Stimulated activated CD8-positive, alpha-beta memory T cell treated with anti-CD3 and anti-CD28 coated beads, Interleukin-15, amount 100 ng/mL, for 1 hour (primary cell): Measurements from ENCODE around the gene NRG3.

Source experiments
- DNase-seq: peaks from one replicate; pipeline ENCODE4 v3.0.0-alpha.2; 2020; ENCODE audit warnings: low read depth

Gene NRG3

GRCh38 chr10:81874875-81875466 is at the start of gene NRG3:
NRG3 (plus strand) TSS chr10:81875194.
- no peak for DNase-seq

DNA sequence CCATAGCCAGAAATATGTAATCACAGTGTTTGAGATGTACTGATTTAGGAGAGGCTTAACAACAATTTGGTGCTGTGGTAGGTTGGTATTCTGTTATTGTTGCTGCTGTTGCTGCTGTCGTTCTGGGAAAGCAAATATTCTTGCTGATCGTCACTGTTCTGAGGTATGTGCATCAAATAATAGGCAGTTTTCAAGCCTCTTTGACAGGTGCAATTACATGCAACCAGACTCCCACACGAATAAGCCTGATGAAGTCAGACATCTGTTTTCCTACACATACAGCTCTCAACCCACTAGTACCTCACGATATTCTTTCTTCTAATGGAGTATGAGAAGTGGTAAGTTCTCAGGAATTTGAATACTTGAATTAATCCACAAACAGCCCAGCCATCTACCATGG is 46.7 kb upstream of the NRG3 start:
- no peak for DNase-seq

DNA sequence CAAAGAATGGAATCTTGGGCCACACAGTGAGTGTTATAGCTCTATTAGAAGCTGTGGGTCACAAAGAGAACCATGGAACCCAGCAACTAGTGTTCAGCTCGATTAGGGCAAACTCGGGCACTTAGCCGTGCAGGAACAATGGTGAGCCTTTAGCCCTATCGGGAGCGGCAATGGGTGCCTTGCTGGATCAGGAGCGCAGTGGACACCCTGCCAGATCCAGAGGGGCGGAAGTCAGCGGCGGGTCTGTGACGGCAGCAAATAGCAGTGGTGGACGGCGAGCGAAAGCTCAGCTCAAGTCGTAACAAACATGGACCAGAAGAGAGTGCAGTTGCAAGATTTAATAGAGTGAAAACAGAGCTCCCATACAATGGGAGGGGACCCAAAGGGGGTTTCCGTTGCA is 43.9 kb upstream of the NRG3 start:
- DNase-seq, result no peak

GRCh38 chr10:81838950-81839349 is 36.0 kb upstream of the NRG3 start:
- DNase-seq, result no peak

DNA sequence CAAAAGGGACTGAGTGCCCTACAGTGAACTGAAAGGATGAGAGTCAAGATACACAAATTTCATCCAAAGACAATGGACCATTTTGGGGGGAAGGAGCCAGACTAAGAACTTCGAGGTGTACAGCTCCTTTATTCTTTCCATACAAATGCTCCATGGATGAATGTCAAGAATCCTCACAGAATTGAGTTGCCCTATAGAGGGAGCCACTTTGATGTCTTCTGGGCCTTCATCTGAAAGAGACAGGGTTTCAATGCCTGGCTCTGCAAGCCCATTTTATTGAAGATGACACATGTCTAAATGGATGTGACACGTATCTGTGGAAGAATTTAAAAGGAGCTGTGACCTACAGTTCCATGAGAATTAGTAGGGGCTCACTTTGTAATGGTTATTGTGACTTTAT is 32.0 kb upstream of the NRG3 start:
- no peak for DNase-seq

DNA sequence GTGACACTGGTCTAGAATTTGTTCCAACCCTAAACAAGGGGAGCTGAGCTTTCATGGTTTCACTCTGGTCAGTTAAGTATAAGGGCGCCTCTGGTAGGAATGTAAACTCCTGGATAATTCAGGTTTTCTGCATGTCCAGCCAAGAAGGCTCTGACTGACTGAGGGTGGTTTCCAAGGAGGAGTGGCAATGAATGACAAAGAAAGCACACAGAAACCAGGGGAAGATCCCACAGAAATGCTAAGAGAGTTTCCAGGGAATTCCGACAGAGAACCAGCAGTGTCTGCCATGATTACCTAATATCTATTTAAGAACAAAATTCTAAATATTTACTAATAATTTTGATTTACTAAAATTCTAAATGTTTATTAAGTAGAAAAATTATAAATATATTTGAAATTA is 27.3 kb upstream of the NRG3 start:
- DNase-seq, result no peak

- no peak for DNase-seq
Measured at GRCh38 chr10:81848514-81848913, 26.5 kb upstream of the NRG3 start.

GRCh38 chr10:81848931-81849330 is 26.1 kb upstream of the NRG3 start:
- DNase-seq, result no peak

- DNase-seq, result no peak
Measured at GRCh38 chr10:81862596-81862995, 12.4 kb upstream of the NRG3 start.

- no peak for DNase-seq
Measured at GRCh38 chr10:81863771-81864170, 11.2 kb upstream of the NRG3 start.

GRCh38 chr10:81865581-81865980 is 9.4 kb upstream of the NRG3 start:
- no peak for DNase-seq

- no peak for DNase-seq
Measured at GRCh38 chr10:81866753-81867152, 8.2 kb upstream of the NRG3 start.

GRCh38 chr10:81870472-81870871 is 4.5 kb upstream of the NRG3 start:
- DNase-seq, result no peak

DNA sequence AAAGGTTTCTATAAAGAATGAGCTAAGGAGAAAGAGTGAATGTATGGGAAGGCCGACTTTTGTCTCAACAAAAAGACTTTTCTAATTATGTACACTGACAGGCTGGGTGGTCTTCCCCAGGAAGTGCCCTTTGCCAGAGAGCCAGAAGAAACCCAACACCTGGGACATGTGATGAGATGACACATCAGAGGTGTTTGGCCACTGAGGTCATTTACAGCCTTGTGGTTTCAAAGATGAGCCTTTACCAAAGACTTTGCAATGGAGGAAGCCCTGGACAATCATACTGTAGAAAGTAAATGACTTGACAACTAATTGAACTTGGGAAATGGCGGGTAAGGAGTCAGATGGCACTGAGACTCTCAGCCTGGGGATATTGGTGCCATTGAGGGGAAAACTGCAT is 3.4 kb upstream of the NRG3 start:
- no peak for DNase-seq

DNA sequence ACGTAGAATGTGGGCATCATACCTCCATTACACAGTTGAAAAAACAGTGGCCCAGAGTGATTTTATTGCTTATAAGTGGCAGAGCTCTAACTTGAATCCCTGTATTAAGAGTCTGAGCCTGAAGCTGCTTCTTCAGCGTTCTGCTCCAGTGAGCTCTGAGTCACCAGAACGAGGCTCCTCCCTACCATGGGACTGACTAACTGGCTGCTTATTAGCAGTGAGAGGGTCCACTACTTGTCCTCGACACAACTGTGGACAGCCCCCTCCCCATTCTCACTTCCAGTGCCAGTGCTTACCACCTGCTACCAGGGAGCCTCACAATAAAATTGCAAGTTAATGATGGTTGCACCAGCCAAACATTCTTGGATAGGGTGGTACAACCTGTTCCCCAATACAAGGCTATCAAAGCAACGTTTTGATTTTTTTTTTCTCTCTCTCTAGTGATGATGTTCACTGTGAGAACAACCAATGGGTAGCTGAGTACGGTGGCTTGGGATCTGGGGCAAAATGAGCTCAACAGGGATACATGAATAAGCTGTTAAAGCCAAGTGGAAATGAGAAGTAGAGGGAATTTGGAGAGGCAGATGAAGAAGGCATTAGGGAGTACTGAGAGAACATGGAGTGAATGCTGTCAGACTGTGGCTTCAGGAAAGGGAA is 2.7 kb upstream of the NRG3 start:
- no peak for DNase-seq

DNA sequence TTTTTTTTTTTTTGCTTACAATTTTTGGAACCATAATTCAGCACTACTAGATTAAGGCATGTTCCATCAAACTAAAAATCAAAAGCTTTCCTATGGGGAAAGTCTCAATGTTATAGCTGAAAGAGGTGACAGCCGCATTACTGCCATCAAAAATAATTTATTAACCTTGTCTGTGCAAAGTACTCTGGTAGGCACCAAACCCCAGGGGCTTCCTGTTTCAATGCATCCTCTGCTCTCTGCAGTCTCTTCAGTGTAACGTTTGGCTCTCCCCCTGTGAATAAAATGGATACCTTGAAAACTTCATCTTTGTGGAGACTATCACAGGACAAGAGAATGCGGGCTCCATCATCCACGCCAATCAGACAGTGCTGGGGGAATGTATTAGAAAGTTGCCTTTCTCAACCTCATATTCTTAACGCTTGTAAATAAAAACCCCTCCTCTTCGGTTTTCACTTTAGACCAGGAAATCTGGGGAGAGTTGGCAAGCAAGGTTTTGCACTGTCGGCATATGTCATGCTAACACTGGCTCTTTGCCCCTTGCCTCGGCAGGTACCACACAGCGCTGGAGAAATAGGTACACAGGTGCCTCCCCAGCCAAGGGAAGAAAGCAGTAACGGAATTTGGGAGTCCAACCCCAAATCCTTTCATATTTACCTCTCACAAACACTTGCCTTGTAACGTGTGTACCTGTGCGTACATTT is 1.6 kb upstream of the NRG3 start:
- no peak for DNase-seq

- DNase-seq, result no peak
Measured at GRCh38 chr10:81873932-81874816, 820 bp upstream of the NRG3 start.

DNA sequence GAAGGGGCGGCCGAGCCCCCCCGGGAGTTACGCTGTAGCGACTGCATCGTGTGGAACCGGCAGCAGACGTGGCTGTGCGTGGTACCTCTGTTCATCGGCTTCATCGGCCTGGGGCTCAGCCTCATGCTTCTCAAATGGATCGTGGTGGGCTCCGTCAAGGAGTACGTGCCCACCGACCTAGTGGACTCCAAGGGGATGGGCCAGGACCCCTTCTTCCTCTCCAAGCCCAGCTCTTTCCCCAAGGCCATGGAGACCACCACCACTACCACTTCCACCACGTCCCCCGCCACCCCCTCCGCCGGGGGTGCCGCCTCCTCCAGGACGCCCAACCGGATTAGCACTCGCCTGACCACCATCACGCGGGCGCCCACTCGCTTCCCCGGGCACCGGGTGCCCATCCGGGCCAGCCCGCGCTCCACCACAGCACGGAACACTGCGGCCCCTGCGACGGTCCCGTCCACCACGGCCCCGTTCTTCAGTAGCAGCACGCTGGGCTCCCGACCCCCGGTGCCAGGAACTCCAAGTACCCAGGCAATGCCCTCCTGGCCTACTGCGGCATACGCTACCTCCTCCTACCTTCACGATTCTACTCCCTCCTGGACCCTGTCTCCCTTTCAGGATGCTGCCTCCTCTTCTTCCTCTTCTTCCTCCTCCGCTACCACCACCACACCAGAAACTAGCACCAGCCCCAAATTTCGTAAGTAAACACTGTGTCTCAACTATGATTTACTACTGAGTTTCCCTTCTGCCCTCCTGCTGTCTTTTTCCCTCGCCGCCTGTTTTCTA is 666 bp downstream of the NRG3 start:
- DNase-seq, result no peak

DNA sequence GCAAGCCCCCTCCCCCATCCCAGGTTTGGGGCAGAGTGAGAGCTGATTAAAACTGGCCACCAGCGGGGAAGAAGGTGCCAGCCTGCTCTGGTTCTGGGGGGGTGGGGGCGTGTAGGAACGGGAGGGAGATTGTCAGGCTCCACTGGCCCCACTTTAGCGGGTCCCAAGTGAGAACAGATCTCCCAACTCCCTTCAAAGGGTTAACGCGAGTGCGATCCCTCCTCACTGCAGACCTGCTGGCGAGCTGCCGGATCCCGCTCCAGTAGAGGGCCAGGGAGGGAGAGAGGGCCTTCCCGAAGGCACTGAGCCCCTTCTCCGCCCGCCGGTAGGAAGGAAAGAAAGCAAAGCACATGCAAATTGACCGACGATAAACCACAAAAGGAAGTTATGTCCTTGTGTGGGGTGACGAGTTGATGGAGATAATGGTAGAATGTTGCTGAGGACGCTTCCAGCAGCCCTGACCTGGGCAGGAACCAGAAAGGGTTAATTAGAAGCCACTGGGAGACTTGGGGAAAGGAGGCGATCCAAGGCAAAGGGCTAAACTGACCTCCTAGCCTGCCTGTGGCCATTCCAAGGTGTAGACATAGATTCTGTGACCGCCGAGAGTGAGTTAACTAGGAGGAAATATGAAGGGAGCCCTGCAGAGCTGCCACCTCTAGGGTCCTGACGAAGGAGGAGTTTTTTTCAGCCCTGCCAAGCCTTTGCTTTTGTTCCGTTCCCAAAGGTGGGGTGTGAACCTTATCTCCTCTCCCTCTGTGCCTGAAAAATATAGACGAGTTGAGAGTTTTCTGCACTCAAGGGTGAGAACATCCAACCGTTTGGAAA is 1.5 kb downstream of the NRG3 start:
- DNase-seq, result no peak

DNA sequence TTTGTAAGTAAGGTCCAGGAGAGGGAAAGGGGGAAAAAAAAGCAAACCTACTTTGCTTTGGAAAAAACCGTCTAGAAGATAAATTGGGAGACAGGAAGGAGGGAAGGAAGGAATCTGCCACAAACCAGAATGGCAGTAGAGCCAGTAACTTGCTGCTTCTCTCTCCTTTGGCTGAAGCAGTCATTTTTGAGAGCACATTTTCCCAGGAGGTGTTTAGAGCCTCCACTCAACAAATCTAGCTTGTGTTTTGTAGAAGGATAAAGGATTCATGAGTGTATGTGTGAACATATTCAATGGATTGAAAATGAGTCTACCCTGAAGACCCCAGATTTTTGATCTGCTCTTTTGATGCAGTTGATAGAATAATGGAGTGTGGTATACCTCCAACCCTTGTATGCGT is 2.6 kb downstream of the NRG3 start:
- no peak for DNase-seq

DNA sequence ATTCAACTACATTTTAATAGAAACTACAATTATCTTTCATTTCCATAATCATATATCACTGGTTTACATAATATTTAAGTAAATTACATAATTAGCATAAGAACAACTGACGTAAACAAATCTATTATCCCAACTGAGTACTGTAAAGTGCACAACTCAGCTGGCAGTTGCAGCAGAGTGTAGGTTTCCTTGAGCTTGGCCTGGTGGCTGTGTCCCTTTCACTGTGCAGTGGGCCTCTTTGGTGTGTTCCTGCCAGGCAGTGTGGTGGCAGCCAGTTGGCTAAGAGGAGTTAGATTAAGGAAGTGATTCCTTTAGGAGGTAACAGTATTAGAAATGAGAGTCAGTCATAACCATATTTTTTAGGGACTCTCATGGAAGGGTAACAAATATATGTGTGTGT is 7.0 kb downstream of the NRG3 start:
- no peak for DNase-seq
